Natural killer cell (primary cell): ENCODE data around the gene STUB1. TPM values are rescaled to one million over a fixed set of nuclear protein-coding genes. Genes with fewer than 3 reads are reported as not detected.

Experiments used
- ATAC-seq, 3 donors: fragments of 150-1000 bp in 2 of 3; fragments of 200-7000 bp in 1 of 3; cut with Tn5 transposase; 1 replicate in 1 of 3; 2 replicates in 2 of 3; pipeline ENCODE4 v1.10.0; 2021; ENCODE audit warnings: mild to moderate bottlenecking in 2 of 3, moderate library complexity in 2 of 3
- DNase-seq, 2 donors: peaks; one replicate each; pipeline versions ENCODE4 v3.0.0 to v3.0.0-alpha.2; 2013 to 2021; ENCODE audit warnings: mixed read lengths in 1 of 2
- H3K27ac ChIP-seq: one replicate; pipeline ENCODE4 v1.5.1; 2013; ENCODE audit warnings: mild to moderate bottlenecking, low read length
- H3K27me3 ChIP-seq: one replicate; pipeline ENCODE4 v1.6.1; 2013; ENCODE audit warnings: low read length; ENCODE audit not compliant: control insufficient read depth, insufficient read depth
- H3K36me3 ChIP-seq: one replicate; pipeline ENCODE4 v1.6.1; 2013; ENCODE audit warnings: low read length; ENCODE audit not compliant: control insufficient read depth, insufficient read depth
- H3K4me1 ChIP-seq: one replicate; pipeline ENCODE4 v1.6.1; 2013; ENCODE audit warnings: low read length; ENCODE audit not compliant: control insufficient read depth, insufficient read depth
- H3K4me3 ChIP-seq: one replicate; pipeline ENCODE4 v1.5.1; 2013; ENCODE audit warnings: low read length
- H3K9me3 ChIP-seq: one replicate; pipeline ENCODE4 v1.6.1; 2013; ENCODE audit warnings: low read length; ENCODE audit not compliant: control insufficient read depth, insufficient read depth
- H3K27ac Mint-ChIP-seq, 2 donors: one replicate each; pipeline ENCODE4 v1.8.0; 2022; ENCODE audit warnings: mild to moderate bottlenecking in 2 of 2, mixed read lengths in 2 of 2, moderate library complexity in 1 of 2
- H3K27me3 Mint-ChIP-seq, 2 donors: one replicate each; pipeline ENCODE4 v1.8.0; 2022; ENCODE audit warnings: low read depth in 2 of 2, mixed read lengths in 2 of 2
- H3K36me3 Mint-ChIP-seq: one replicate; pipeline ENCODE4 v1.8.0; 2022; ENCODE audit warnings: mixed read lengths
- H3K4me1 Mint-ChIP-seq, 2 donors: one replicate each; pipeline ENCODE4 v1.8.0; 2022; ENCODE audit warnings: mixed read lengths in 2 of 2
- H3K4me3 Mint-ChIP-seq: one replicate; pipeline ENCODE4 v1.8.0; 2022; ENCODE audit warnings: mild to moderate bottlenecking, moderate library complexity, mixed read lengths
- H3K9me3 Mint-ChIP-seq, 2 donors: one replicate each; pipeline ENCODE4 v1.8.0; 2022; ENCODE audit warnings: mixed read lengths in 2 of 2
- CTCF ChIP-seq: fragments of 200-600 bp; IDR thresholded peaks from one replicate; pipeline ENCODE4 v1.8.0; 2022; ENCODE audit warnings: antibody characterized with exemption
- WGBS: methylation state at CpG from one replicate; pipeline ENCODE4 v1.1.7; 2013; ENCODE audit warnings: missing lambda C conversion rate; ENCODE audit not compliant: insufficient coverage; 5-methylcytosine and 5-hydroxymethylcytosine counted together
- intact Hi-C: fragments of 100-400 bp; cut with micrococcal nuclease; formaldehyde crosslinking; loops from one replicate; pipeline ENCODE4 v1.14.2; 2022
- total RNA-seq, 4 donors: library from RNA; stranded (reverse); fragments of 120-200 nt in 1 of 4; gene quantifications; one replicate each; pipeline versions ENCODE4 v1.2.3 to v1.2.4, GENCODE V29; 2013 to 2022

STUB1 gene
- total RNA-seq, 3 donors from 2014 or later (not counting 1 experiment from before 2014, with no cell fraction given) = 89.5 to 95.4 (median 93.5) TPM

- H3K4me3 ChIP-seq = no peak overlapping the region
- no peaks in the 10 kb centered on the region for H3K36me3 ChIP-seq
- WGBS = 96% methylated on average over 35 of the region's 35 CpGs
- H3K27me3 ChIP-seq = no peaks in the 10 kb centered on the region
- H3K36me3 Mint-ChIP-seq = no peaks in the 10 kb centered on the region
- no peak for TF ChIP-seq CTCF
- no peaks in the 10 kb centered on the region for H3K9me3 Mint-ChIP-seq
- H3K27ac Mint-ChIP-seq = no peak overlapping the region
- H3K27me3 Mint-ChIP-seq = no peaks in the 10 kb centered on the region
- intact Hi-C loops = no loop called here
- DNase-seq = no peak
- H3K9me3 ChIP-seq = no peaks in the 10 kb centered on the region
- no peak overlapping the region for H3K27ac ChIP-seq
- H3K4me1 Mint-ChIP-seq = peaks cover 4 to 13% of the 10 kb centered on the region in 2 donors
- H3K4me3 Mint-ChIP-seq = no peak overlapping the region
- peaks cover 18% of the 10 kb centered on the region for H3K4me1 ChIP-seq
- ATAC-seq = no peak
These were observed 21.3 kb upstream of the STUB1 start for GRCh38 chr16:658679-659571.

GRCh38 chr16:659618-660017, 20.6 kb upstream of the STUB1 start:
- intact Hi-C loops = loop anchor here (5.0 kb wide), 1 partner anchor 267 kb away; no protein-coding TSS in a partner anchor
- no peaks in the 10 kb centered on the region for H3K36me3 Mint-ChIP-seq
- 87% methylated on average over 20 of the region's 20 CpGs for WGBS
- no peak overlapping the region for H3K27ac ChIP-seq
- H3K4me1 Mint-ChIP-seq = peaks cover 4 to 13% of the 10 kb centered on the region in 2 donors
- no peak for DNase-seq
- no peak overlapping the region for H3K27ac Mint-ChIP-seq
- ATAC-seq = no peak
- no peaks in the 10 kb centered on the region for H3K9me3 Mint-ChIP-seq
- no peak for TF ChIP-seq CTCF
- no peak overlapping the region for H3K4me3 ChIP-seq
- no peaks in the 10 kb centered on the region for H3K27me3 Mint-ChIP-seq
- H3K27me3 ChIP-seq = no peaks in the 10 kb centered on the region
- H3K9me3 ChIP-seq = no peaks in the 10 kb centered on the region
- peaks cover 18% of the 10 kb centered on the region for H3K4me1 ChIP-seq
- H3K36me3 ChIP-seq = no peaks in the 10 kb centered on the region
- H3K4me3 Mint-ChIP-seq = no peak overlapping the region

GRCh38 chr16:660132-660458, 20.1 kb upstream of the STUB1 start:
- Mint-ChIP-seq H3K4me1 (peaks cover 4 to 13% of the 10 kb centered on the region in 2 donors), H3K9me3 (no peaks in the 10 kb centered on the region), H3K36me3 (no peaks in the 10 kb centered on the region), H3K4me3 (no peak overlapping the region), H3K27ac (peak overlapping the region in 1 of 2 donors; percentile 27), H3K27me3 (no peaks in the 10 kb centered on the region)
- H3K4me1 ChIP-seq = peaks cover 18% of the 10 kb centered on the region
- no peak for TF ChIP-seq CTCF
- intact Hi-C loops = loop anchor here (5.0 kb wide), 1 partner anchor 268 kb away; no protein-coding TSS in a partner anchor
- H3K36me3 ChIP-seq = no peaks in the 10 kb centered on the region
- no peaks in the 10 kb centered on the region for H3K9me3 ChIP-seq
- 65% methylated on average over 6 of the region's 6 CpGs for WGBS
- H3K4me3 ChIP-seq = no peak overlapping the region
- H3K27ac ChIP-seq = peak overlapping the region; percentile 37
- H3K27me3 ChIP-seq = no peaks in the 10 kb centered on the region
- no peak for ATAC-seq
- DNase-seq = no peak
